NCI-H1417 (cell line): ENCODE results near the gene VSTM4.

Experiments used
- DNase-seq, 3 experiments: peaks; one replicate each; lab custom pipeline; 2025; lab: John Stamatoyannopoulos, UW

Gene VSTM4

DNA sequence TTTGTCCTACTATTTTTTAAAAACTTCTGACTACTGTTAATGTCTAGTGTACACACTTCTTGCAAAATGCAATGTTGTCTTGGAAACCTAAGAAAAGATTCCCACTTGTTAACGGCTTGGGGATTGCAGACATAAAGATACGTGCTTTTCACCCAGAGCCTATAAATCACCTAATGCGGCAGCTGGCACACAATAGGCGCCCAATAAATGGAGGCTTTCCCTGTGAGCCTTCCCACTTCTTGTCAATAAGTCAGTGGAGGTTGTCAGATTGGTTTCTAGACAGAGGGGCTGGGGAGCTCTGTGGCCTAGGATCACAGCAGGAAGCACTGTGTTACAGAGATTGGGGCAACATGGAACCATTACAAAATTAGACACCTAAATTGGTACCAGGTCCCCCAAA lies 74.7 kb downstream of the VSTM4 start:
- peak in 1 of 3 experiments; percentile 1 for DNase-seq

DNA sequence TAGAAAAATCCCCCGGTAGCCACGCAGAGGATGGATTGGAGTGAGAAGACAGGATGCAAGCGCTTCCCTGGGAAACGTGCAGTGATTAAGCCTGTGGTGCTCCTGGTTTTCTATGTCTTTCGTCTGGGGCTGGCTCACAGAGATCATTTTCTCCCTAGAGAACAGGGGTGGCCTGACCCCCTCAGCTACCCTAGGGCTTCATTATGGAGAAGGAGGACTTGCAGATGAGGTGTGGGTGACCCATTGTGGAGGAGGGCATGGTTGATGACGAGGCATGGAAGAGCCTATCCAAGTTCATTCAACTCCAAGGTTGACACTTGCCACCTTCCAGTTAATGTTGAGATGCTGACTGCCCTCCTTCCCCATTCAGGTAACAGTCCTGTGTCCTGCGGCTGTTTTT lies 75.9 kb downstream of the VSTM4 start:
- DNase-seq, result no peak

DNA sequence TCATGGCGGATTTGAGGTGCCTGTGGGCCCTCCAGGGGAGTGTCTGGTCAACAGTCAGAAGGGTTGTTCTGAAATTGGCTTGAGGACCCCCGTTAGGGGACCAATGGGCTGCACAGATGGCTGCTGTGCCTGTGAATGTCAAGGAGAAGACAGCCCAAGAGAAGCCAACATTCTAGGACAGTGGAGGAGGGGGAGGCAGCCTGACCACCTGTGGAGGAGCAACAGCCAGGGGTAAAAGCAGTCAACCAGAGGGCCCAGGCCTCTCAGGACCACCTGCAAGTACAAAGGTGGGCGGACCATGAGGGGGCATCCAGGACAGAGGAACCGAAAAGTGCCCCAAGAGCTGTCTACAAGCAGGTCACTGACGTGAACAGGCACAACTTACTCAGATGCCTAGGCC lies 76.6 kb downstream of the VSTM4 start:
- no peak for DNase-seq

DNA sequence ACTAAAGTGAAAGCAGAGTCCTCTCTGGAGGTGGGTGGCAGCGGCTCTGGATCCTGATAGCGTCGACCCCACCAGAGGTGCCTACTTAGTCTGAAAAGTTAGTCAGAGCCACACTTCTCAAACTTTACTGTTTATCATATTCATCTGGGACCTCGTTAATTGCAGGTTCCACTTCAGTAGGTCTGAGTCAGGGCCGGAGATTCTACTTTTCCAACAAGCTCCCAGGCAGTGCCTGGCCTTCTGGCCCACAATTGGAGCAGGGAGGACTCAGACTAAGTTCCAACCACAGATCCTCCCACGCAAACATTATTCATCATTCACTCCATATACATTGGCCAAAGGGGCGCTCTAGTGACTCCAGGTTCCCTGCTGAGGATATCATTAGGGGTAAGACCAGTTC lies 78.1 kb downstream of the VSTM4 start:
- no peak for DNase-seq

- no peak for DNase-seq
Measured at GRCh38 chr10:49036638-49037037, 78.7 kb downstream of the VSTM4 start.

DNA sequence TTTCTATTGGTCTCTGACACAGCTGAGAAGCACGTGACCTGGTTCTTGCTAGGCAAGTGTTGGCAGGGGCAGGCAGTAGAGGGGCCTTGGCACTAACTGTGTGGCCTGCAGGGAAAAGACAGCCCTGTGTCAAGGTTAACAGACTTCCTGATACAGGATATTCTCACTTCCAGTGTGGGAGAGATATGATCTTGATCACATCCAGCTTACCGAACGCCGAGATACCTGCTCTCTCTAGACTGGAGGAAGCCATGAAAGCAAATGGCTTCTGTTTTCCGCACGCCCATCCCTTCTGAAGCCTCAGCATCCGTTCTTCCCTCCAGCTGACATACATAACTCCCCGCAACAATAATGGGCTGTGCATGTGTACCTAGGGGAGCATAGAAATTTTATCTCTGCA lies 79.4 kb downstream of the VSTM4 start:
- no peak for DNase-seq

- DNase-seq, result no peak
Measured at GRCh38 chr10:49034925-49035324, 80.4 kb downstream of the VSTM4 start.

DNA sequence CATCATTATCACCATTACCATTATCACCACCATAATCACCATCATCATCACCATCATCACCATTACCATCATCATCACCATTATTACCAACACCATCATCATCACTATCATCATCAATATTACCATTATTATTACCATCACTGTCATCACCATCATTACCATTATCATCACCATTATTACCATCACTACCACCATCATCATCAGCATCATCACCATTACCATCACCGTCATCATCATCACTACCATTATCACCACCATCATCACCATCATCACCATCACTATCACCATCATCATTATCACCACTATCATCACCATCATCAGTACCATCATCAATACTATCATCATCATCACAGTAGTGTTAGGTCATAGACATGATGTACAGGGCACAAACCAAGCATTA lies 81.4 kb downstream of the VSTM4 start:
- no peak for DNase-seq

GRCh38 chr10:49029666-49030065 lies 85.7 kb downstream of the VSTM4 start:
- DNase-seq, result no peak

GRCh38 chr10:49028639-49029038 lies 86.7 kb downstream of the VSTM4 start:
- DNase-seq, result no peak

- no peak for DNase-seq
Measured at GRCh38 chr10:49025347-49025983, 89.9 kb downstream of the VSTM4 start.

DNA sequence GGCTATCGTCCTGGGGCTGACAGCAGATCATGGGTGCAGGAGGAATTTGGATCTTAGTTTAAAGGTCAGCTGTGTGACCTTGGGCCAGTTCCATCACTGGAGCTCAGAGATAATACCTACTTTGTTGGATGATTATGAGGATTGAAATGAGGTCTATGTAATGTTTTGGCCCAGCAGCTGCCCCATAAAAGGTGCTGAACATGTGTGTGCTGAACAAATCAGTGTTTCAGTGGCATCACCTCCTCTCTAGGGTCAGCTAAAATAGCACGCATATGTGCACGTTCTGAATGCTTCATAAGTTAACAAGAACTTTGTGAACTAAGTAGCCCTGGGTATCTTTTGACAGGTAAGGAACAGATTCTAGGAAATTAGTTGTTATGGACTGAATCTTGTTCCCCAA lies 90.8 kb downstream of the VSTM4 start:
- DNase-seq, result no peak

DNA sequence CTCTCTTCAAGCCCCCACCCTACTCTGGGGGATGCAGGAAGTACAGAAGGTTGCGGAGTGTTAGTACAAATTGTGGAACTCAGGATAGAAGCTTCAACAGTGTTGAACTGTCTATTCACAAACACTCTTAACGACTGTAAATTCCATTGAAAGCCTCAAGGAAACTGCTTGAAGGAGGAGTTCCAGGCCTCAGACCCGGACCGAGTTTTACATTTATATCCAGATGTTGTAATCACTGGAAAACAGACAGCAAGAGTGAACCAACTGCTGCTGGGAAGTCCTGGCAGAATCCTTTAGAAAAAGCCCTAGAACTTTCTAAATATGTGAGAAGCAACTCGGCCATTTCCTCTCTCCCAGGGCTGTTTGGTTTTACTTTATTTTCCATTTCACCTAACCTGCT lies 91.6 kb downstream of the VSTM4 start:
- DNase-seq, result no peak

GRCh38 chr10:49023071-49023470 lies 92.3 kb downstream of the VSTM4 start:
- DNase-seq, result no peak

GRCh38 chr10:49021685-49022084 lies 93.6 kb downstream of the VSTM4 start:
- no peak for DNase-seq

DNA sequence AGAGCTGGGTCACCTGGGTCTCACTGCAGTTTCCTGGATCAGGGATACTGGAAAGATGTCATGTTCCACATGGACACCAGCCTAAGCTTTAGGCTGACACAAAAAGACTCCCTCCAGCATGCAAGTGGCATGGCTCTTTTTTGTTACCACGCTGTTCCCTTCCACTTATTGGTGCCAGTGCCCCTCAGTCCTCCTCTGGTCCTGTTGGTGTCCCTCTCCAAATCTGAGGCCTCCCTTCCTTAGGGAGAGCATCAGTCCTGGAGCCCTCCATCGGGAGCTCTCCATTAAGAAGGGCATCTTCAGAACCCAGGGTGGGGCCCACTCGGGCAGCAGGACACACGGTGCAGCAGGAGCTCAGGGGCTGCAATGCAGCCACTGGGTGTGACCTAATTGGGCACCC lies 99.6 kb downstream of the VSTM4 start:
- DNase-seq, result no peak

GRCh38 chr10:49012603-49013002 lies 102.7 kb downstream of the VSTM4 start:
- no peak for DNase-seq

- no peak for DNase-seq
Measured at GRCh38 chr10:49011756-49012155, 103.6 kb downstream of the VSTM4 start.

DNA sequence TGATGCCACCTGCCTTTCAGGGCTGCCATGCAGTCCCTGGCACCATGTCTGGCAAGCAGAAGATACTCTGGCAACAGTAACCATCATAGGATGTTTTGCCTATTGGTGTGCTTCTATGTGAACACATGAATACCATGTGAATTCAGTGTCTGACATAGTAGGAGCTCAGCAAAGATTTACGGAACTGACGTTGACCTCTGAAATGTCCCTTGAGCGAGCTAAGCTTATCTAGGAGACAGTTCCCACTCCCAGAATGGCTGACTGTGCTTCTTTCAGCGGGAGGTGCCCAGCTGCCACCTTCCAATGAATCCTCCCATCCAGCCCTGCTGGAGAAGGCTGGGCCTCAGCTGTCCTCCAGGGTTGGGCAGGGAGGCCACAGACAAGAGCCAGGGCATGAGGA lies 104.5 kb downstream of the VSTM4 start:
- no peak for DNase-seq

DNA sequence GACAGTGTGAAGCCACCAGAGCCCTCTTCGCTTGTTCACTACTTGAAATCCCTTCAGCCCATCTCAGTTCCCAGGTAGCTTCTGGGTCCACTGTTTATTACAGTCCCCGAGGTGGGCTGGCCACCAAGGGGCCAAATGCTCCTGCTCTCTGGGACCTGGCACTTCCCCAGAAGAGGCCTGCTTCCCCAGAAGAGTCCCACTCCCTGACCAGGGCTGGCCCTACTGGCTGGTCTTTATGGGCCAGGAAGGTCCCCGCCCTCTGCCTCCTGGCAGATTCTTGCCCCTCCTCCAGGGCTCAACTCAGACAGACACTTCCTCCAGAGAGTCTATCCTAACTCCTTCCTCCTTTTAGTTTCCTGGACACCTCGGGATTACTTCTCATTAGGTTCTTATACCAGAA lies 105.0 kb downstream of the VSTM4 start:
- no peak for DNase-seq

GRCh38 chr10:49009199-49009979 lies 105.9 kb downstream of the VSTM4 start:
- DNase-seq, result no peak

DNA sequence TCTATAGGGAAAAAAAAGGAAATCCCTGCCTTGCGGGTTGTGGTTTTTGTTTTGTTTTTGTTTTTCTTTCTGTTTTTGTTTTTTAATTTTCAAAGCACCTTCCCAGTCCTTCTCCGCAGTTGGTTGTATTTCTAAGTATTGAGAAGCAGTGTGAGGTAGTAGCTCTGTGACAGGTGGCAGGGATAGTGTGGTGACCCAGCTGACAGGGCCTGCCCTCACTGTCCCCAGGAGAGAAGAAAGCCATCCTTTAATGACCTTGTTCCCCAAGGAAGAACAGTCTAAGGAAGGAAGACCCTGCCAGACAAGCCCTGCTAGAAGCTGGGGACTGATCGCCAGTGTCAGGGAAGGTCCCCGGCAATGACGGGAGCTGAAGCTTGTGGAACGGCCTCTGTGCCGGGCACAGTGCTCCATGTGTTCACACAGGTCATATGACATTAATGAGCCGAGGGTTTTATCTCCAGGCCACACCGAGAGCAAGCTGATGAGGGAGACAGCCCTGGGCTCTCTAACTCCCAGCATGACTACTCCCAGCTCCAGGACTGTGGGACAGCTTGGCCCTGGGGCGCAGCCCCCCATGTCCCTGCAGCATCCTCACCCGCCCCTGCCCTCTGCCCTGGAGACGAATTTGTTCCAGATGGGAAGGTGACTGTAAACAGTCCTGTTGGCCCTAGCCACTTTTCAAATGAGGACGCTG lies 106.7 kb downstream of the VSTM4 start:
- no peak for DNase-seq

GRCh38 chr10:49008091-49008490 lies 107.2 kb downstream of the VSTM4 start:
- DNase-seq, result no peak
